Measurements from ENCODE around the gene SELE. TPM values are rescaled to one million over a fixed set of nuclear protein-coding genes. Genes with fewer than 3 reads are reported as not detected.

The SELE gene
- not detected for total RNA-seq (ENCODE audit: unreplicated experiment)
- long read RNA-seq, partial matches to known transcripts, result 0 of 1 reads
- long read RNA-seq, other reads (novel, unspliced or antisense), result 1 of 1 reads

GRCh38 chr1:169733924-169734323 lies at the start of gene SELE:
Gene SELE (minus strand): TSS chr1:169734079. CDS start chr1:169733612, 467 bp downstream.
- Mint-ChIP-seq H3K36me3 (ENCODE audit: unreplicated experiment) (no peaks in the 10 kb centered on the region), H3K9me3 (ENCODE audit: unreplicated experiment) (no peaks in the 10 kb centered on the region), H3K27me3 (ENCODE audit: unreplicated experiment) (no peaks in the 10 kb centered on the region), H3K4me3 (ENCODE audit: unreplicated experiment) (no peak within 1 kb of the TSS), H3K27ac (ENCODE audit: unreplicated experiment) (no peak within 1 kb of the TSS), H3K4me1 (ENCODE audit: low read depth, unreplicated experiment) (no peaks in the 10 kb centered on the region)
- TF ChIP-seq CTCF (IDR thresholded peaks at IDR 0.05; ENCODE audit: partially characterized antibody, unreplicated experiment), result no peak
- DNase-seq, result no peak

- Mint-ChIP-seq H3K27me3 (ENCODE audit: unreplicated experiment) (no peaks in the 10 kb centered on the region), H3K4me3 (ENCODE audit: unreplicated experiment) (no peak overlapping the region), H3K36me3 (ENCODE audit: unreplicated experiment) (no peaks in the 10 kb centered on the region), H3K9me3 (ENCODE audit: unreplicated experiment) (no peaks in the 10 kb centered on the region), H3K4me1 (ENCODE audit: low read depth, unreplicated experiment) (no peaks in the 10 kb centered on the region), H3K27ac (ENCODE audit: unreplicated experiment) (no peak overlapping the region)
- no peak for DNase-seq
- TF ChIP-seq CTCF (IDR thresholded peaks at IDR 0.05; ENCODE audit: partially characterized antibody, unreplicated experiment), result no peak
These were observed 48.7 kb upstream of the SELE start for GRCh38 chr1:169782596-169782995.

- Mint-ChIP-seq H3K4me3 (ENCODE audit: unreplicated experiment) (no peak overlapping the region), H3K27ac (ENCODE audit: unreplicated experiment) (no peak overlapping the region), H3K36me3 (ENCODE audit: unreplicated experiment) (no peaks in the 10 kb centered on the region), H3K9me3 (ENCODE audit: unreplicated experiment) (no peaks in the 10 kb centered on the region), H3K27me3 (ENCODE audit: unreplicated experiment) (no peaks in the 10 kb centered on the region), H3K4me1 (ENCODE audit: low read depth, unreplicated experiment) (no peaks in the 10 kb centered on the region)
- TF ChIP-seq CTCF (IDR thresholded peaks at IDR 0.05; ENCODE audit: partially characterized antibody, unreplicated experiment), result no peak
- DNase-seq, result no peak
These were observed 46.1 kb upstream of the SELE start for GRCh38 chr1:169779970-169780369.

- H3K27ac Mint-ChIP-seq (ENCODE audit: unreplicated experiment), result no peak overlapping the region
- no peaks in the 10 kb centered on the region for H3K36me3 Mint-ChIP-seq (ENCODE audit: unreplicated experiment)
- TF ChIP-seq CTCF (IDR thresholded peaks at IDR 0.05; ENCODE audit: partially characterized antibody, unreplicated experiment), result no peak
- H3K27me3 Mint-ChIP-seq (ENCODE audit: unreplicated experiment), result no peaks in the 10 kb centered on the region
- no peaks in the 10 kb centered on the region for H3K4me1 Mint-ChIP-seq (ENCODE audit: low read depth, unreplicated experiment)
- no peaks in the 10 kb centered on the region for H3K9me3 Mint-ChIP-seq (ENCODE audit: unreplicated experiment)
- no peak overlapping the region for H3K4me3 Mint-ChIP-seq (ENCODE audit: unreplicated experiment)
- no peak for DNase-seq
These were observed 45.3 kb upstream of the SELE start for GRCh38 chr1:169779150-169779549.

- Mint-ChIP-seq H3K4me1 (ENCODE audit: low read depth, unreplicated experiment) (no peaks in the 10 kb centered on the region), H3K9me3 (ENCODE audit: unreplicated experiment) (no peaks in the 10 kb centered on the region), H3K4me3 (ENCODE audit: unreplicated experiment) (no peak overlapping the region), H3K36me3 (ENCODE audit: unreplicated experiment) (no peaks in the 10 kb centered on the region), H3K27ac (ENCODE audit: unreplicated experiment) (no peak overlapping the region), H3K27me3 (ENCODE audit: unreplicated experiment) (no peaks in the 10 kb centered on the region)
- no peak for DNase-seq
- TF ChIP-seq CTCF (IDR thresholded peaks at IDR 0.05; ENCODE audit: partially characterized antibody, unreplicated experiment), result no peak
These were observed 42.6 kb upstream of the SELE start for GRCh38 chr1:169776440-169776839.

Measured in glutamatergic neuron (in vitro differentiated cells).